Lower leg skin (tissue), 3 donors: ENCODE measurements around the gene CTXN1.

Experiments
- CTCF ChIP-seq, 3 donors: fragments of 450-650 bp; IDR thresholded peaks; one replicate each; pipeline ENCODE4 v1.5.1; 2016; ENCODE audit warnings: antibody characterized with exemption in 3 of 3, mild to moderate bottlenecking in 3 of 3, moderate library complexity in 2 of 3
- POLR2A ChIP-seq, 2 donors: fragments of 450-650 bp; IDR thresholded peaks; one replicate each; pipeline ENCODE4 v1.6.1; 2016 to 2017; ENCODE audit warnings: antibody characterized with exemption in 2 of 2, mild to moderate bottlenecking in 1 of 2, moderate library complexity in 1 of 2

GRCh38 chr19:7910321-7911161, 15.4 kb downstream of the CTXN1 start:
- TF ChIP-seq CTCF (IDR thresholded peaks at IDR 0.05), result no peak
- no peak for TF ChIP-seq POLR2A (IDR thresholded peaks at IDR 0.05)
